Stimulated activated CD4-positive, alpha-beta T cell treated with anti-CD3 and anti-CD28 coated beads, Interleukin-12 subunit alpha, Interleukin-12 subunit beta, amount 100 ng/mL, for 4 hours (primary cell): Measurements from ENCODE around the gene PTPRD.
"Not testable (repeated sequence)": the region's sequence is repeated elsewhere in the genome, so short reads cannot be mapped to it uniquely, and the experiment has no call there.

Source experiments
- DNase-seq: peaks from one replicate; pipeline ENCODE4 v3.0.0-alpha.2; 2020

The PTPRD gene

DNA sequence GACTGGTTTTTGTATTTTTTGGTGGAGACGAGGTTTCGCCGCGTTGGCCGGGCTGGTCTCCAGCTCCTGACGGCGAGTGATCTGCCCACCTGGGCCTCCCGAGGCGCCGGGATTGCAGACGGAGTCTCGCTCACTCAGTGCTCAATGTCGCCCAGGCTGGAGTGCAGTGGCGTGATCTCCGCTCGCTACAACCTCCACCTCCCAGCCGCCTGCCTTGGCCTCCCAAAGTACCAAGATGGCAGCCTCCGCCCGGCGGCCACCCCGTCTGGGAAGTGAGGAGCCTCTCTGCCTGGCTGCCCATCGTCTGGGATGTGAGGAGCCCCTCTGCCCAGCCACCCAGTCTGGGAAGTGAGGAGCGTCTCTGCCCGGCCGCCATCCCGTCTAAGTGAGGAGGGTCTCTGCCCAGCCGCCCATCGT lies 163.6 kb downstream of the PTPRD start:
- not testable (repeated sequence) for DNase-seq

DNA sequence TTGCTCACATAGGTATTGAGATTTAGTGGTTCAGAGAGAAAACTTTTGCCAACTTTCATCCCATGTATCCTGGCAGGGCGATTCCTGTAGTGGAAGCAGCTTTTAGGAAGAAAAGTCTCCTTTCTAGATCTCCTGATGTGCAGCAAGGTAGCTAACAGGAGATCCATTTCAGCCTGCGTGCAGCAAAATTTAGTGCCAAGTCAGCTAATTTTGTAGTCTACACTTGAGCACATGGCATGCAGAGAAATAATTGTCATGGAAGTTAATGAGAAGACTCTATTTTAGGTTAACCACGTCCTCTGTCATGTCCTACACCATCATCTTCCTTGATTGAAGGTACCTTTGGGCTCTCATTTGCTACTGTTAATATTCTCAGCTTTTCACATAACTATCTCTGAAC lies 165.8 kb downstream of the PTPRD start:
- no peak for DNase-seq

DNA sequence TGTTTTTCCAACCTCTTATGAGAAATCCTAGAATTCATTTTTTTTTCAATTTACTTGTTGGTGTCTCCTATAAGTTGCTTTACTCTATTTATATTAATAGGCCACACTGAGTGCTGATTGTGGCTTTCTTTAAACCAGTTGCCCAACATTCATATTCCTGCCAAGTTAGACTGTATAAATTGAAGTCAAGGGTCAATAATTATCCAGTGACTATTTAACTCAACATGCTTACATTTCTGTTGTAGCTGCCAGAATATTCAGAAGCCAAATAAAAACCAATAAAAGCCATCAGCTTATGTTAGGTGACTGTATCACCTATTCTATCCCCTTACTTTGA lies 169.0 kb downstream of the PTPRD start:
- DNase-seq: no peak

DNA sequence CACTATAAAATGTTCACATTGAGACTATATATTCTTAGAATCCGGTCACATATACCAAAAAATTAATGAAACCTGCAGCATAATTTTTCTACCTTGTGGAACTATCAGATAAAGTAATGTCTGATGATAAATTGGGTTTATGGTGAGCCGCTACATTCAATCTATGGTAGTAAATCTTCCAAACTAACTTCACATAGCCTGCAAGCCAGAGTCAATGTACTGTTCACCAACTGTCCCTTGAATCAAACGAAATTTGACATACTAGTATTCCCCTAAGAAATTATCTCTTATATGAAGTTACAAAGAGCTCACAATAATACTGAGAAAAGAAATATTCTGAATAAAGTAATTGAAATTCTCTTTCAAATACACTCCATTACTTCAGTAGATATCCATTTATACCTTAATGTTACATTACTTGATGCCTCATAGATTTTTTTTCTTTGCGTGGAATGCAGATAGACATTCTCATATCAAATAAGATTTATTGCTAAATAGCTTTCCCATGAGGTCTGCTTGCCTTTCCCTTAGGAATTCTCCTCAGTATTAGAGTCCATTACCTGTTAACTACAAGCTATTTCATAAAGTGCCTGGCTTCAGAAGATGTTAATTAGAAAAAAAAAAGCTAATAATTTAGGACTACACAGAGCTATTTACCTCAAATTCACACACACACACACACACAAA lies 169.5 kb downstream of the PTPRD start:
- DNase-seq: no peak

DNA sequence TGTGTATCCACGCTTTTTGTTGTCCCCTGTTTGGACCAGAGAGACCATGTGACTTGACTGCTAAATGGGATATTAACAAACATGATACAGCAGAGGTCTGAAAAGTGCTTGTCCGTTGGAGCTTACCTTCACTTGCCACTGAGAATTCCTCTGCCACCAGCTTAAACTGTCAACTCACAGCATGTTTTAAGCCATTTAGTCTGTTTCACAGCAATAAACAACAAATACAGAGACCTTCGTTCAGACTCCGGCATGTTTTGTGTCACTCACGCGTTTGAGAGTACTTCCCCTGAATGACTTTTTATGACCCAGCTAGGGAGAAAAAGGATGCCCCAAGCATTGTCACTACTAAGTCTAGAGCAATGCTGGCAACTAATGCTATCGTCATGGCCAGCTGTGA lies 173.8 kb downstream of the PTPRD start:
- no peak for DNase-seq

DNA sequence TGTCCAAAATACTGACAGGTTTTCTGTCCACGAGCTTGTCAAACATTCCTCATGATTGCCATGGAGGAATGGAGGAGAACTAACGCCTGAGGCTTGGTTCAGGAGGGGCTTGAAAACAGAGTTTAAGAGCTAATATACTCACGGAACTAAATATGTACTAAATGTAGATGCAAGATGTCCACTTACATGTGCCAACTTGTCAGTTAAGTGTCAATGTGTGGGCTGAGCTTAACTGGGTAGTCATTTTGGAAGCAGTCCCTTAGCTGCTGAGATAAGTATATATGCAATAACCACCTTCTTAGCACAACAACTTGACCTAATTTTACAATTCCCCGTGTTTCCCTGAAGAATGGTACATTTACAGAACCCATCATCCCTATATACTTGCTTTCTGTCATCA lies 176.0 kb downstream of the PTPRD start:
- DNase-seq: no peak

DNA sequence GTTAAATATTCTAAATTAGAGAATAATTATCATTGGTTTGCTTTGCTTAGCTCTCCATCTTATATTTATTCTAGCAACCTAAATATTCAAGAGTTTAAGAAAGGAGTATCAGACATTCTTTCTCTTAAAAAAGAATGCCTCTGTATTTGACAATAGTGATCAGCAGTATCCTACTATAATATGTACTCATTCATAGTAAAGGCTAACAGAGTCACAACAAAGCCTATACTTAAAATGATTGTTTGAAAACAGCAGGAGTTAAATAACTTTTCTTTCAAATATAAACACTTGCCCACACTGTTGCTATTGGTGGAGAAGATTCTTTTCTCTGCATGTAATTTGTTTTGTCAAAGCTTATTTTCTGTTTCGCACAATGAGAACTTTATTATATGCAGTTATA lies 178.4 kb downstream of the PTPRD start:
- DNase-seq: no peak

DNA sequence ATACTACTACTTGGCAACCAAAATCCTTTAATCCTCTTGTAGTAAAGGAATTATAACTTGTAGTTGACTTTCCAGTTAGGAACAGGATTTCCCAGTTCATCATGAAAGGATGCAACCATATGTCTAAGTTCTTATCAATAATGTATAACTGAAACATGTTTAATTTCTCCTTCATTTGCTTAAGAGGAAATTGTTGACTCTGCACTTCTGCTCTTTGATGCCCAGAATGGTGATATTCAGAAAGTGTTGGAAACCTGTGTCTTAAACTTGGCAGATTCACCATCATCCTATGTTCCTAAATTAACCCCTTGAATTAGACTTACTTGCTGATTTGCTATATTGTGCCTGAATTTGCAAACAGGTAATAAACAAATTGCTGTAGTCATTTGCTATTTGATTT lies 201.5 kb downstream of the PTPRD start:
- DNase-seq: no peak

DNA sequence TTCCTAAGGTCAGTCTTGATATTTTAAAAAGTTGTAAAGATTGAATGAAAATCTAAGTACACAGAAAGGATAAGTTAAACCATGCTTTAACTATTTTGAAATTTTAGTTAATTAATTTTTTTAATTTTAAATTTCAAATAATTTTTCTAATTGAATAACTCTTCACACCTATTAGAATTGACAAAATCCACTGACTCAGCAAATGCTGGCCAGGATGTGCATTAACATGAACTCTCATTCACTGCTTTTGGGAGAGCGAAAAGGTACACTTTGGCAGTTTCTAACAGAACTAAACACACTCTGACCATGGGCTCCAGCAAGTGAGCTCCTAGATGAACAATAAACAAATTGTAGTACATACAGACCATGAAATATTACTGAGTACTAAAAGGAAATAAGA lies 209.5 kb downstream of the PTPRD start:
- DNase-seq: no peak

DNA sequence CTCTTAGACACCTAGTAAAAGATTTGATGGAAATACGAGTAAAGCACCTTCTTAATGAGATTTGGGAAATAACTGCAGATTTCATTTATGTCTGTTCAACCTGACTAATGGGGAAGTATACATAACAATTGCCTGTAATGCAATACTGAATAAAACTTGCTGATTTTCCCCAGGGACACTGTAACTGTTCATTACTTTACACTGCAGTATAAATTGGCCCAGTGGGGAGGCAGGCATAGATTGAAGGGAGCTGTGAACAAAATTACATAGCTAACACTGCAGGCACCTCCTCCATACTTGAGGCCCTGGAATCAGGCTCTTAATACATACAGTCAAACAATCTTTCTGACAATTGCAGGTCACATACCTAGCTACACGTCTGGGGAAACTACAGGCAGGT lies 216.2 kb downstream of the PTPRD start:
- no peak for DNase-seq

DNA sequence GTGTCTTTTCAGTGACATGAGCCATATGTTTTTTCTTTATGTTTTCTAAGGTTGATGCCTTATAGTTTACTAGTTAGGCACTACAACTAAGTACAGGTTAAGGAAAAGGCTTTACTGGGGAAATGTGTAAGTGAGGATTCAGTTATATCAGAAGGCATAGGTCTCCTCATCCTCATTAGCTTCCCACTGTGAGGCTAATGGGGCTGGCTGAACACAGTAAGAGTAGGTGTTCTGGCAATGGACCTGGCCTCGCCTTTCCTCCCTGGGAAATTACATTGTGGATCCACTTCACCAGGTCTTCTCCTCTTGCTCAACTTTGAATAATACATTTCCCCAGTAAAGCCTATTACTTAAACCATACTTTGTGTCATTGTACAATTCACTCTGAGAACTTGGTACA lies 225.5 kb downstream of the PTPRD start:
- DNase-seq: no peak

DNA sequence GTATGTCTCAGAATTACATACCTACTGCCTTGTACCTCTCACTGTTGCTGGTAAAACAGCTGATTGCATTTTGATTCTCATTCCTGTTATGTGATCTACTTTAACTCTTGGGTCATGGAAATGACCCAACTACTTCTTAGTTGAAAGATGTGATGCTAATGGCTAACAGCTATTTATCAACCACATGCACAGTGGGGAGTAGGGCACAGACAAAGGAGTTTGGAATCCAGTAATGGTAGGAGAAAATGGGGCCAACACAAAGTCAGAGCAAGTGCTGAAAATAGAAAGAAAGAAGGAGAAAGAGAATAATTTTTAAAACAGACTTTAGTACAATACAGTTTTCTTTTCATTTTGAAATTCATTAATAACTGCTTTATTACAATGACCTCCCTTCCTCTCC lies 241.0 kb downstream of the PTPRD start:
- no peak for DNase-seq

DNA sequence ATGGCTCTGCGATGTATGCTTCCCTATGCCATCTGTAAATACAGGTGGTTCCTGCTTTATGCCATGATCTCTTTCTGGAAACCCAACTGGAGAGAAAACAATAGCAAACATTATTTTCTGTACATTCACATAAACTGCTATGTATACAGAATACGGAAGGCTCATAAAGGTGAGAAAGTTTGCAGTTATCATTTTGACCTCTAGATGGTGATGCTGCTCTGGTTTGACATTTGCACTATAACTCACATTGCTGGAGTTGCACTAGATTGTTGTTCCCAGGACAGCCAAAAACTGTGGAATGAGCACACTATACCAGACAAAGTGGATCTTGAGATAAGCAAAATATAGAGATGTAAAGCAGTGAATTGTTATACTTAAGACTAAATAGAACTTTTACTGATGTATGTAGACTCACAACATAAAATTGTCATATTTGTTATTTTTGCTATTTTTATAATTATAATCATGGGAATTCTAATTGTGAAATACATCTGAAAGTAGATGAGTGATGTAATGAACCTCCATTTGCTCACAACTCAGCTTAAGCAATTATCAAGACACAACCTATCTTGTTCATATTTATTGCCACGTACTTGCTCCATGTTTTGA lies 246.5 kb downstream of the PTPRD start:
- DNase-seq: no peak

DNA sequence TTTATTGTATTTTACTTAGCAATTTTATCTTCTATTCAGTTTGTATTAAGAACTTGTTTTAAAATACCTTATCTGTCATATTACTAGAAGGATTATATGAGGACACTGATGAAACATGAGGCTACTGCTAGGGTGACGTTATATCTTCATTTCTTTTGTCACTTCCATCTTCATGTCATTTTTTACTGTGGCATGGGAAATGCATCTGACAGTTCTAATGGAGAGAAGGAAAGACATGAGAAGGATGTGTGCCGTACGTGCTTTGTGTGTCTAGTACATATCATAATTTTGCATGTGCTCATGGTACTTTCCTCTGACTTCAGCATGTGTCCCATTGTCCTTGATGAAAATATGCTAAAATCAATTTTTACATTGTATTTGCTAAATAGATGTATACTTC lies 258.2 kb downstream of the PTPRD start:
- DNase-seq: no peak

DNA sequence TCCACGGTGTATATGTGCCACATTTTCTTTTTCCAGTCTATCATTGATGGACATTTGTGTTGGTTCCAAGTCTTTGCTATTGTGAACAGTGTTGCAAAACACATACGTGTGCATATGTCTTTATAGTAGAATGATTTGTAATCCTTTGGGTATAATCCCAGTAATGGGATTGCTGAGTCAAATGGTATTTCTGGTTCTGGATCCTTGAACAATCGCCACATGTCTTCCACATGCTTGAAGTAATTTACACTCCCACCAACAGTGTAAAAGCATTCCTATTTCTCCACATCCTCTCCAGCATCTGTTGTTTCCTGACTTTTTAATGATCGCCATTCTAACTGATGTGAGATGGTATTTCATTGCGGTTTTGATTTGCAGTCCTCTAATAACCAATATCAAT lies 267.2 kb downstream of the PTPRD start:
- not testable (repeated sequence) for DNase-seq

DNA sequence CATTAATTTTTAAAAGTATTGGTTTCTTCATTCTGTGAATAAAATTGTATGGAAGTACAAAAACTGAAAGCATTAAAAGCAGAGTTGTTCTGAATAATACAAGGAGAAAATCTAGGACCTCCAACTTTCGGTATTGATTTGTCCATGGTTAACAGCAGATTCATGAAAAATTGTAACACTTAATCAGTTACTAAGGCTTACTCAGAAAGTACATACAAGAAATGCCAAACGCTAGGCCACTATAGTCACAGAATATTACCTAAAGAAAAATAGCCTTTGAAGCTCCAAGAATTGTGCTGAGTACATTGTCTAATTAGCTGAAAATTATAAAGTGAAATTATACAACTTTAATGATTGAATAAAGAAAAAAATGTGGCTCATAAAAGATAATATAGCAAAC lies 271.7 kb downstream of the PTPRD start:
- no peak for DNase-seq

DNA sequence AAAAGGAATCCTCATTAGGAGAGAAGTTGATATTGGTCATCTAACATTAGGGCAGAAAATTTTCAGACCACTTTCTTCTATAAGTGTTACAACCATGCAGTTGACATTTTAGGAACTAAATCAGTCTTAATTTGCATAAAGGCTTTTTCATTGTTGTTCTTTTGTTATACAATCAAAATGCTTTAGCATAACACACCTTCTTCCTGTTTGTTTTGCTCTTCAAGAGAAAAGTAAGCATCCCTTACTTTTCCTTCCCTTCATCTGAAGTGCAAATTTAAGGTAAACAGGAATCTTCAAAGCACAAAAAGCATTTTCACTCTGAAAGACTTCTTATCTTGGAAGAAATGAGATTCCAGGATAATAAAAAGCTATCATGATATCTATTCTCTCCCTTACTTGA lies 273.6 kb downstream of the PTPRD start:
- no peak for DNase-seq

DNA sequence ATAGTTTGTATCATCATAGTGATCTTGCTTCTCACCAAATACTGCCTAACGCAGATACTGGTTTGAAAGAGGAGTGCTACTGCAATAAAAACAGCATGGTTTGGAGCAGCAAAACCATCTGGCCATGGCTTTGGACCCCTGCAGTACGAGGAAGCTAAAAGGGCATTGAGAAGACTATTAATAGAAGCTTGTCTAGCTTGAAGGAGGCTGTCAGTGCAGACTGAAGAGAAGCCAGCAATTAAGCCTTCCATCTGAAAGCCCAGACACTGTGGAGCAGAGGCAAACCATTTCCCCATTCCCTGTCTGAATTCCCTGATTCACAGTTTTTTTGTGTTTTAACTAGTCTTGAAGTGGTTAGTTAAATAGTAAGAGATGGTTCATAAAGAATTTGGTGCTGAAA lies 281.6 kb downstream of the PTPRD start:
- DNase-seq: no peak

DNA sequence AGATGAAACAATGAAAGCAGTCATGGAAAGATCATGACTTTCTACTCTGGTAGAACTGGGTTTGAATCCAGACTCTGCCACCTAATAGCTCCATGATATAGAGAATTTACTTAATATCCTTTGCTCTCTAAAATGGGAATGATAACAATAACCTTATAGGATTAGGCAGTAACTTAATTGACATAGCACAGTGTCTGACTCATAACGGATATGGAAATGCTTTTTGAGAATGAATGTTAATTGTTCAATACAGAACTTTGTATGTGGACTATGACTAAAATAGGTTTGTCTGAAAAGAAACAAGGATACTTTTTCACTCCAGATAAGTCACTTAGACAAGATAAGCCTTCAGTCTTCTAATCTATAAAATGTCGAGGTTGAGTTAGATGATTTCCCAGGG lies 330.7 kb downstream of the PTPRD start:
- no peak for DNase-seq

DNA sequence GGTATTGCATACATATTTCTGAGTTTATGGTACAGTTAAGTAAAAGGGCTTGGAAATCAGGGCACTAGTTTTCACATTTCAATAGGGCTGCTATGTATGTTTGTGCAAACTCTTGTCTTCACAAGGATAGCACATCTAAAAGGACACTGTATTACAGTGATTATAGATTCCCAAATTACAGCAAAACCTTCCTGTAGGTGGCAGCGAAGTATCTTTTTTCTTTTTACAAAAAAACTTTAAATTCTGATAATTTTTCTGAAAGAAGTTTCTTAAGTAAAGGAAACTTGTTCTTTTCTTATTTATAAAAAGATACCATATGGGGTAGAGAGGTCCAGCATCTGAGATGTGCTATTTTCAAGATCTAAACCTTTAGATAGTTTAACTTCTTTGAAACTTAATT lies 337.8 kb downstream of the PTPRD start:
- no peak for DNase-seq

DNA sequence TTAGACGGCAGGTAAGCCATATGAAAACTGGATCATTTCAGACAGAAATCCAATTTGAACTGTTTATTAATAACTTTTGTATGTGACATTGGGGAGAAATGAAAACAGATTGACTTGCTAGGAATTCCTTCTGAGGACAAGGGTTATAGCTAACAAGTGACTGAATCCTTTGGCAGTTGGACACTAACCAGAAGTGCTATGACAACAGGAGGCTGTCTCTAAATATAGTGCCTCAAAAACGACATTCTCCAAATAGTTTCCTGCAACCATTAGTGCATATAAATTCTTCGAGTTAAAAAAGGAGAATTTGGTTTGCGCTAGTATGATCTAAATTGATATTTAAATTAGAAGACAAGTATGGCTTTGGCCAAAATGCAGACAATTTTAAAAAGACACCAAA lies 338.6 kb downstream of the PTPRD start:
- DNase-seq: no peak

DNA sequence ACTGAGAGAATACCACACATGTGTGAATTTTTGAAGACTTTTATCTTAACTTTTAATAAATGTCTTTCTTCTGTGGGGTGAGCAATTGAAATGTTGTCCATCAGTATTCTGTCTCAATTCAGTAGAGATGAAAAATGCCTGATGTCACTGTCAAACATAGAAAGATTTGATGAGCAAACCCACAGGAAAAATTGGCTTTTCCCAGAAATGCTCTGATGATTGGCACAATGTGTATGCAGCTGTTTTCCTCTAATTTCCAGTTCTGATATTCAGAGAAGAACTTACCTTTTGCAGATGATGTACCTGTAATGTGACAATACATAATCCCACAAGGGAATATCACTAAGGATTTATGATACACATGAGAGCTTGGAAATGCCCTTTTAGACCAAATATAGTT lies 340.0 kb downstream of the PTPRD start:
- no peak for DNase-seq

DNA sequence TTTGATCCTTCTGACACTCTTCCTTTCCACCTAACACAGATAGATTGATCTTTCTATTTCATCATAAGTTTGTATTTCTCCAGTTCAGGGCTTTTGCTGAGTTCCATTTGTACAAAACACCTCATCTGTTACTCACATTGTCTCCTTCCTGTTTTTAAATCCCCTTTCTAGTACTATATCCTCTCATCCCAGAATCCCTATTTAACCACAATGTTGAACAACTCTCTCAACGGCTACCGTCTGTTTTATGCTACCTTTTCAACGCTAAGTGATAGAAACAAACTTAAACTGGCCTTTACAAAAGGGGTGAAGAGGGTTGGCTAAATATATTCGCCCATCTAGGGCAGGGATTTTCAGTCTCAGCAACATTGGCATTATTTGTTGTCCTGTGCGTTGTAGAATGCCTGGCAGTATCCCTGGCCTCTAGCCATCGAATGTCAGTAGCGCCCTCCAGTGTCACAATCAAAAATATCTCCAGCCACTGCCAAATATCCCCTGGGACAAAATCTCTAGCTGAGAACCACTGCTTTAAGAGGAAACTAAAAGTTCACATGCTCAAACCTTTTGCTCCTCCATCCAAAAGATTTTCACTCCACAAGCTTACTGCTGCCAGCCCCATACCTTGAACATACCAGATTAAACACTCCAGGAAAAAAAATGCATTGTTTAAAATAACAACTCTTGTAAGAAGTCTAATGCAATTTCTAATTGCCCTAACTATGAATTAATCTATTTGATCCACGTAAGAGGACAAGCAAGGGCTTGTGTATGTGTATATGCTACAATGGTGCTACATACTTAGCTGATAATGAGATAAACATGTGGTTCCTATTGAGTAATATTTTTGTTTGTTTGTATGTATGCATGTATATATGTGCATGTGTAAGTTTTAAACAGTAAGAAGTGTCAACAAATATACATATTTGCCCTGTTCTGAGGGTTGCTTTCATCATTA lies 344.0 kb downstream of the PTPRD start:
- DNase-seq: no peak

DNA sequence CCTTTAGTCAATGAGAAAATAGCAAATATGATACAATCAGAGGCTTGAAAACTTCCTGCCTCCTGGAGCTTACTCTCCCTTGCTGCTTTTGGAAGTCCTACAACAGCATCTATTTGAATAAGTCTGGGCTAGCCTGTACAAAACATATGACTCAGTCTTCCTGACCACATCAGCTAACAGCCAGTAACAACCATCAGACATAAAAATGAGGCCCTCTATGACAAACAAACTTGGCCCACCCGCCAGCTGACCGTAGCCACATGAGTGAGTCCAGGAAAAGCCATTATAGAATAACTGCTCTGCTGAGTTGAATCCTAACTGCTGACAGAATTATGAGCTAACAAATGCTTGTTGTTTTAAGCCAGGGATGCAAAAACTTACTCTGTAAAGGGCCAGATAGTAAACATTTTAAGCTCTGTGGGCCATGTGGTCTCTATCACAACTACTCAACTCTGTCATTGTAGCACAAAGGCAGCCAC lies 347.6 kb downstream of the PTPRD start:
- DNase-seq: no peak
